Measurements from ENCODE around the gene OSBPL1A. TPM values are rescaled to one million over a fixed set of nuclear protein-coding genes. Genes with fewer than 3 reads are reported as not detected.

Gene OSBPL1A
- total RNA-seq: 10.8 and 13.9 TPM in 2 replicates

DNA sequence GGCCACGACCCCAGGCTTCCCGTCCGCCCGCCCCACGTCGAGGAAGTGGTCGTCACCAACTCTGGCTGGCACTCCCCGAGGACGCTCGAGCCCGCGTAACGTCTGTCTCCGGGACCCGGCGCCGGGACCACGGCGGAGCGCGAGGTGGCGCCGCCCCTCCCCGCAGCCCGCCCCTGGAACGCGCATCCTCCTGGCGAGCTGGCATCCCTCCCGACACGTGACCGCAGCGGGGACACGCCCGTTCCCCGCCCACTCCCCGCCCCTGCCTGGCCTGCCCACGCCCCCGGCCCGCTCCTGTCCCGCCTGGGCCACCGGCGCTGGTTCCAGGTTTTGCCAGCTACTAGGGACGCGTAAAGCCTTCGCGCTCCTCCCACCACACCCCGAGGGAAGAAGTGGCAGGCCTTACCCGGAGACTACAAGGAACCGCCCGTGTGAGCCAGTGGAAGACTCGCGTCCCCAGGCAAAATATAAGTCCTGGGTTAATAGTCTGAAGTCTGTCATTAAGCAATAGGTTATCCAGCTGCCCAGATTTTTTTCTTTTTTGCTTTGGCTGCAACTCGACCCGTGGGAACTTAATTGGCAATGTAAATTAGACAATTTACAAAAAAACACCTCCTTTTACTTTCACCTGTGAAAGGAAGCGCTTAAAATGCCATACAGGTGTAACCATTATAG is at the start of gene OSBPL1A:
Gene OSBPL1A, minus strand, starts transcription at position 131 of the 675 bp plus-strand sequence. CDS start 20,291 bp downstream, outside the sequence.
- peak; percentile 79 to 94 for DNase-seq (ENCODE audit: low read depth in 2 of 2)

DNA sequence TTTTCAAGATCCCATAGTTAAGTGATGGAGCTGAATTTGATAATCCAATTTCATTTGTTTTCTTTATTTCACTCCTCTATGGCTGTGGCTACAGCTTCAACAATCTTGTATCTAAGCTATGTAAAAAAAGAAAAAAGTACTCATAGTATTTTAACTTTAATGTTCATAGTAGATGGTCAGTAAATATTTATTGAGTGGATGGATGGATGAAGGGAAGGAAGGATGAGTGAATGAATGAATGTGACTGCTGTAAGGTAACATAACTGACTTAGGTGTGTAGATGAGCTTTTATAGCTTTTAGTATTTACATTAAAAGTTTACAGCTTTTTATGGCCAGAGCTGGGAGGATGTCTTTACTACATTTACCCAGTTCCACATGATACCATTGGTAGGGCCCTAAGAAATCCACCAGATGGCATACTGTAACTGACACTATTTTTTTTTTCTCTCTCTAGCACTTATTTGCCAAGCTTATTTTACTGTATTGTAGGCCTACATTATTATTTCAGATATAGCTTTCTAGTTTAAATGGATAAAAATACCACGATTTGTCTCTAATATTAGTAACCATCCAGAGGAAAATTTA is 49.4 kb upstream of the OSBPL1A start:
- DNase-seq (ENCODE audit: low read depth in 2 of 2): no peak

DNA sequence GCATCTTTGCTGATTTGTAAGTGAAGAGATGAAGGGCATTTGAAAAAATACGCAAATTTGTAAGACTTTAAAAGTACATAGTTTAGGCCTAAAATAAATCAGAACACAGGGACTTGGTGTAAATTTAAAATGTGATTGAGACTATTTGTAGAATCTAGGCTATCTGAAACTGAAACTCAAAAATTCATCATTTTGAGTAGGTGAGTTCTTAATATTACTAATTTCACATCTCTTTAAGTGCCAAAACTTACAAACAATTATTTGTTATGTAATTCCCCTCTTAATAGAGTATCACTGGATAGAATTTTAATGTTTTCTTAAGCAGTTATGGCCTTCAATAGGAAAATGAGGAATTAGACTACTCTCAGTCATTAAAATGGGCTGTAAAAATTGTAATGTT is 48.8 kb upstream of the OSBPL1A start:
- no peak for DNase-seq (ENCODE audit: low read depth in 2 of 2)

DNA sequence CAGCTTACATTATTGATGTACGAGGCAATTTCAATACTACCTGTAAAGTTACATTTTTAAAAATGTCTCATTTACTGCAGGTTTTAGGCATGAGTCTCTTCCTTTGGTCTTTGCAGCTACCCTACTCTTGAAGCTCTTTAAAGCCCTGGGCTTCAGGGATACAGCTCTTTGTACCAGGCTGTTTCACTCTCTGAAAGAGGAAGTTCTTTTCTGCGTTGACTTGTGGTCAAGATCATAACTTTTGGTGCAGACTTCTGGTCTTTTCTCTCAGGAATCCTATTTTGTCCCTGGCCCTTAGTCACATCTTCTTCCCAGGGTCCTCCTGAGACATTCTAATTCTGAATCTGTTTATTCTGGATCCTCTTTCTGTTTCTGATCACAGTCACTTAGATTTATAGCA is 46.2 kb upstream of the OSBPL1A start:
- DNase-seq (ENCODE audit: low read depth in 2 of 2): no peak

DNA sequence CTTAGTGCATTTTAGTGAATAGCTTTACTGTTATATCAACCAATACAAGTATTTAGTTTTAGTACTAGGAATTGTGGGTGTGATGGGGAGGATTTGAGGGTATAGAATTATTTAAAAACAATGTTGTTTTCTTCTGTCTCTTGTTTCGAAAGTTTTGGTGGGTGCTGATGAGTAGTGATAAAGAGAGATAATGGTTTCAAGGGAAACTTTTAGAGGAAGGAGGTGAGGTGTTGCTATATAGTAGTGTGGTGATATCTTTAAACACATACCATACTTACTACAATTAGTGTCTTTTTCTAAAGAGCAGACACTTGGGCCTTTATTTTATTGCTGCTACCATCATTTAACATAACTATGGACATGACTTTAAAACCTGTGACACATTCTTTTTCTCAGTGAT is 39.3 kb upstream of the OSBPL1A start:
- DNase-seq (ENCODE audit: low read depth in 2 of 2): no peak

DNA sequence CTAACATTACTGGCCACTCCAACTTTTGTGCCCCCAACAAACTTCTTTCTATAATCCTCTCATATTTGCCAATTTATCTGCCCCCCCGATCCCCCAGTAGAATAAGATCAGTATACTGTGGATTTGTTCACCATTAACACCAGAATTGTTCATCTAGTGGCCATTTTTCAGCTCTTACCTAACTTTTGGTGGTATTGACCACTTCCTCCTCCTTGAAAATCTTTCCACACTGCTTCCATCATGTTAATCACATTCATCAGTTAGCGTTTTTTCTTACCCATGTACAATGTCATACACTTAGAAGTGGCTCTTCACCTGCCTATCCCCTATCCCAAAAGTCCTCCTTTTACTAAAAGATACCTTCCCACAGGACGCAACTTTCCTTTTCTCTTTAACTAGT is 35.0 kb upstream of the OSBPL1A start:
- DNase-seq (ENCODE audit: low read depth in 2 of 2): no peak

DNA sequence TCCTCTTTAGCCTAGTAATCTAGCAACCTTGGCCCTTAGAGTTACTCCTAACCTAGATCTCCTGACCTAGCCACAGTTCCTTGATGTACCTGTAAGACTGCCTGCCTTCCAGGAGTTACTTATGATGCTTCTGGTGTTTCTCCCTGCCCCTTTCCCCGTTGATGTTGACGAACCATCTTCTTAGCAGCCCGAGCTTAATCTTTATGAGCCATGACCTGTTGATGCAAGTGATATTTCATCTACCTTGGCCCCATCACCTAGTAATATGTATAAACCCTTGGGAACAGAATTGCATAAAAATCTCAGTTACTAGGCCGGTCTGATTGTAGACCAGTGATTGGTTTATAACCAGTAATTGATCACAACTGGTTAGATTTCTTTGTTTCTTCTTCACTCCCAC is 31.6 kb upstream of the OSBPL1A start:
- DNase-seq (ENCODE audit: low read depth in 2 of 2): no peak

DNA sequence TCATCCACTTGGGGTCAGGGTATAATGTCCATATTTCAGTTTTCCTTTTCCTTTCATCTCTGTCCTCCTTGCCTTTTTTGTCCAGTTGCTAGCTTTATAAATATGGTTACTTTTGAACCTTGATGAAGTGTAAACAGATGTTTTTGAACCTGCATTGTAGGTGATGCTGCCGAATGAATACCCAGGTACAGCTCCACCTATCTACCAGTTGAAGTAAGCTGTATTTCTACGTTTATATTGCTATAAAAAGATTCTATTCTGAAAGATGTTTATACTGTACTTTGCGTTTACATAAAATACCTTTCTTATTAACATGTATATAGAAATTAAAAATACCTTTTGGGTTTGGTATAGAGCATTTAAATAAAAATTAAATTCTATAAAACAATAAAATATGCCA is 31.1 kb upstream of the OSBPL1A start:
- no peak for DNase-seq (ENCODE audit: low read depth in 2 of 2)

DNA sequence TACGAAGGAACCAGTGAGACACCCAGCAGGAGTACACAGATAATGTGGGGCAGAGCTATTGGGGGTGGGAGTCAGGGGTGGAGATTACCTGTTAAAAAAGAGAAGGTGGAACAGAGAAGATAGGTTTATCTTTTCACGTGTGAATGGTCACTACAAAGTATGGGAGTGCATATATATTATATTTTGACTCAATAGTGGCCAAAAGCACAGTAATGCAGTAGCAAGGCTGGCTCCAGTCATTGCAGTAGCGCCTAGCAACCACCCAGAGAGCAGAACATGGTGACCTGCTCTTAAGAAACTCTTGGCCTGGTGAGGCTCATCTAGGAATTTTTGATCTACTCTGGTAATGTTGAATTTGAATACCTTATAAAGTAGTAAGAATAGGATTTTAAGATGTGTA is 29.9 kb upstream of the OSBPL1A start:
- peak in 1 of 2 donors; percentile 10 for DNase-seq (ENCODE audit: low read depth in 2 of 2)

DNA sequence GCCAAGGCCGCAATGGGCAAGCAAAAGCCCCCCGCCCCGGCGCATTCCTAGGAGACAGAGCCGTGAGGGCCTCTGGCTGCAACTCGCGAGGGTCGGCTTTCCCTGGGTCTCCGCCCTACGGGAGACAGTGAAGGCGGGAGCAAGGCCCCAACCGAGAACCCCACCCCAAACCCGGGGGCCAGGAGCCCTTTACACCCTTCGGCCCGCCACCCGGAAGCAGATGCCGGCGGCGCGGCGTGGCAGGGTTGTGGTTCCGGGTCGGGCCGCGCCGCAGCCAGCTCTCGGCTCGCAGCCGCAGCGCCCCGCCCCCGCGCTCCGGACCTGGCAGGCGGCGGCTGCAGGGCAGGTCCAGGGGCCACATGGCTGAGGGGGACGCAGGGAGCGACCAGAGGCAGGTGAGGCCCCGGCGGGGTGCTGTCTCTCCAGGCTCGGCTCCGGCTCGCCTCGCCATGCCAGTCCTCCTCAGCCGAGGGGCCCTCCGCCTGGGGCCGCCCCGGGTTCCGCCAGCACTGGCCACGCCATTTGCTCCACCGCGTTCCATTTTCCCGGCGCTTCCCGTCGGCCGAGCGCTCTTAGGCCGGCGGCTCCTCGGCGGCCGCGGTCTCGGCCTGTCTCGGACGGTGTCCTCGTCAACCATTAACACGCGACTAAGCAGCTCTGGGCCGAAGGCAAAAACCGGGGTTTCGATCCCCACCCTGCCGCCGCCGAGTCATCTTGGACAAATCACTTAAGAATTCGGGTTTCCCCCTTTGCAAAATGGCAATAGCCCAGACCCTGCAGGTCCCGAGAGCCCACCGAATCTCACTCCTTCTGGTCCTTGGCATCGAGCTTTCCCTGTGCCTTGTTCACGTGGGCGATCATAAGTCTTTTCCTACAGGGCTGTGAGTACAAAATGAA is 29.0 kb upstream of the OSBPL1A start, which contains the start of gene IMPACT:
Gene IMPACT, plus strand, starts transcription at position 273 of the 897 bp plus-strand sequence. Its CDS starts 87 bp downstream, at position 360.
- peak; percentile 36 to 87 for DNase-seq (ENCODE audit: low read depth in 2 of 2)

DNA sequence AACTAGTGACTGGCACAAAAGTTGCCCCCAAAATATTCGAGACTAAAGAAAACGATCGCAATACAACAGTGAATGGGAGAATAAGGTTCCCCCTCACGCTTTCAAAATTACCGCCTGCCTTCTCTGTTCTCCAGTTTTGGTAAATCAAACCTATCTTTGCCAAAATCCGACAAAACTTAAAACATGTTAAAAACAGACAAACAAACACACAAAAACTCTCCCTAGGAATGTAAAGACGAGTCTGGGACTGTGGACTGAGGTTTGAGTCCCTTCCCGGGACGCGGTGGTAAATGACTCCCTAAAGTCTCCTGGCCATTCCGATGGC is 28.4 kb upstream of the OSBPL1A start:
- DNase-seq (ENCODE audit: low read depth in 2 of 2): no peak

DNA sequence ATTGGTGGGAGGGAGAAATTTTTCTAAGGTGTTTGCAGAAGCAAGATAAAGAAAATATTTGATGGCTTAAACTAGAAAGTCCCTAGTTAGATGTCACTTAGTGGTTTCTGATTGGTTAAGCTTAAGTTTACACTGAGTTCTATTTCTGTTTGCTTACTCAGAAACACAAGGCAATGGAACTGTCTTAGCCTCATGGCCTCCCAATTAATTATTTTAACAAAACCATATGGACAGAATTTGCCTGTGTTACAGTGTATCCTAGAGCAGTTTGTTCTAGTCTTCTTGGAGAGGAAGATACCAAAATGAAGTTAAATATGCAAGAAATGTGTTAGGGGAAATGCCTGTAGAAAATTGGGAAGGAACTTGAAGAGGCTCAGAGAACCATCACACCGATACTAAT is 24.2 kb upstream of the OSBPL1A start:
- no peak for DNase-seq (ENCODE audit: low read depth in 2 of 2)

DNA sequence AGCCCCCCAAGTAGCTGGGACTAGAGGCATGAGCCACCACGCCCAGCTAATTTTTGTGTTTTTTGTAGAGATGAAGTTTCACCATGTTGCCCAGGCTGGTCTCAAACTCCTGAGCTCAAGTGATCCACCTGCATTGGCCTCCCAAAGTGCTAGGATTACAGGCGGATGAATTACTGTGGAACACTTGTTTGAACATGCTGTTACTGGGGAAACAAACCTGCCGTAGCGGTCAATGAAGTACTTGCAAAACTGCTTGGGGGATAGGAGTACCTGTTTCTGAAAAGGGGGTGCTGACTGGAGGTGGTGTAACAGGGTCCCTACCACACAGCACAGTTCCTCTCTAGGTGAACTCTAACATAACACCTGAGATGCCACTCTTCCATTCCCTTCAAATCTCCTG is 22.9 kb upstream of the OSBPL1A start:
- no peak for DNase-seq (ENCODE audit: low read depth in 2 of 2)

DNA sequence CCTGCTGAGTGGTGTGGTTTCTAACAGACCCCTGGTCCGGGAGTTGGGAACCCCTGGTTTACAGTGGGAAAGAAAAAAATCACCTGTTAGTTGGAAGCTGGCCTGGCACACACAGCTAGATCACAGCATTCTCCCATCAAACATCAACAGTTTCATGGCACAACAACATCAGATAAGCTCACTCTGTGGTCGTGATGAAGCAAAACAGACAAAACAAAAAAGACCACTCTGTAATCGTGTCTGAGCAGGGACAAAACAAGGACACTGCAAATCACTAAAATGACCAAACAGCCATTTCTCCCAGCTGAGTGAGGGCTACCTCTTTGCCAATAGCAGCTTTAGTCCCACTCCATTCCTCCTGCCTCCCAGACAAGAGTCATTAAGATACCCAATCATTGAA is 19.9 kb upstream of the OSBPL1A start:
- DNase-seq (ENCODE audit: low read depth in 2 of 2): no peak

DNA sequence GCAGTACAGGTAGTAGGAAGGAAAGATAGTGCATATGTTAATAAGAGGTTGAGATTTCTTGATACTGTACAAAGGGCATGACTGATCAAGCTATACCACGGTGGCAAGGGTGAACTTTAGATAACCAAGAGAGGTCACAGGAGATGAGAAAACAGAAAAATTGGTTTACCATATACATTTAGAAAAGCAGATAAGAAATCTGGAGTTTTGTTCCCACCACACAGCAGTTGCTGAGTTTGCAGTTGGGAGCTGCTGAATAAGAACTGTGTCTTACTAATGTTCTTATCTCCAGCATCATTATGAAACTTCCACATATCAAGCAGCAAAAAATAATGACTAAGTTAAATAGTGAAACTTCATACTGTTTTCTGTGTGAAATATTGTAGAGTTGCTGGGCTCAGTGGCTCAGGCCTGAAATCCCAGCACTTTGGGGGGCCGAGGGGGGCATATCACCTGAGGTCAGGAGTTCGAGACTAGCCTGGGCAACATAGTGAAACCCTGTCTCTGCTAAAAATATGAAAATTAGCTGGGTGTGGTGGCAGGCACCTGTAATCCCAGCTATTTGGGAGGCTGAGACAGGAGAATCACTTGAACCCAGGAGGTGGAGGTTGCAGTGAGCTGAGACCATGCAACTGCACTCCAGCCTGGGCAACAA is 16.9 kb upstream of the OSBPL1A start:
- DNase-seq (ENCODE audit: low read depth in 2 of 2): no peak

DNA sequence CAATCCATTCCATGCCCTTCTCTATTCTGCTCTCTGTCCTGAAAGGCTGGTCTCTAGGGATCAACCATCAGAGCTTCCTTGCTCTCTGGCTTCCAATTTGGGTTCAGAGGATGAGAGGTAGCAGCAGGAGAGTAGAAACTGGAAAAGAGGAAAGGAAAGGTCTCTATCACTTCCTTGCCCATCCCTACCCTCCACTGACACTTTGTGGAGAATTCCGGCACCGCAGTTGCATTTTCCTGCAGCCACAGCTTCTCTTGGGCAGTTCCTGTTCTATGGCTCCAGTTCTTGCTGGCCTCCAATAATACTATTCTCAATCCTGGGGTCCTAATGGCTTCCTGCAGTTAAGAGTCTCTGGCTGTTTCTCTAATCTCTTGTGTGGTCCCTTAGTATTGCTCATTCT is 15.5 kb upstream of the OSBPL1A start:
- DNase-seq (ENCODE audit: low read depth in 2 of 2): no peak

DNA sequence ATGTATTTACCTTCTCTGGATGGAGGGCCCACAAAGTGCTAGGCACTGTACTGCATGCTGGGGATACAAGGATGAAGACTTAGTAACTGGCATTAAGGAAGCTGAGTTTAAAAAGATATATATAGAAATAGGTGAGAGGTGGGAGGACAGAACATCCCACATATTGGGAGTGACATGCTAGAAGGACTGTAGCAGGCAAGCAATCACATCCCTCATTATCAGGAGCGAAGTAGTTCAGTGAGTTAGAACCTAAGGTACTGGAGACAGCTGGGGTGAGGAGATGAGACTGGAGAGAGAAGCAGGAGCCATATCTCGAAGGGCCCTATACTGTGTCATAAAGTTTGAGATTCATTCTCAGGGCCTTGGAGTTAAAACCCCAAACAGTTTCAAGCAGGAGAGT is 10.9 kb upstream of the OSBPL1A start:
- DNase-seq (ENCODE audit: low read depth in 2 of 2): no peak

DNA sequence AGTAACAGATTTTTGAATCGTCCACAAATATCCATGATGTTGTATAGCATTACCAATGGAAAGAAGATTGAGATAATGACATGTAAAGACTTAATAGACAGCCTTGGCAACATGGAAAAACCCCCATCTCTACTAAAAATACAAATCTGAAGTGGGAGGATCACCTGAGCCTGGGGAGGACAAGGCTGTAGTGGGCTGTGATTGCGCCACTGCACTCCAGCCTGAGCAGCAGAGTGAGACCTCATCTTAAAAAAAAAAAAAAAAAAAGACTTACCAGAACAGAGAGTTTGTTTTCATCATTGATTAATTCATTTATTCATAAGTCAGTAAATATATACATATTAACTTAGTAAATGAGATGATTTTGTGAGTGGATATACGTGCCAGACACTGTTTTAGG is 7.0 kb upstream of the OSBPL1A start:
- no peak for DNase-seq (ENCODE audit: low read depth in 2 of 2)

DNA sequence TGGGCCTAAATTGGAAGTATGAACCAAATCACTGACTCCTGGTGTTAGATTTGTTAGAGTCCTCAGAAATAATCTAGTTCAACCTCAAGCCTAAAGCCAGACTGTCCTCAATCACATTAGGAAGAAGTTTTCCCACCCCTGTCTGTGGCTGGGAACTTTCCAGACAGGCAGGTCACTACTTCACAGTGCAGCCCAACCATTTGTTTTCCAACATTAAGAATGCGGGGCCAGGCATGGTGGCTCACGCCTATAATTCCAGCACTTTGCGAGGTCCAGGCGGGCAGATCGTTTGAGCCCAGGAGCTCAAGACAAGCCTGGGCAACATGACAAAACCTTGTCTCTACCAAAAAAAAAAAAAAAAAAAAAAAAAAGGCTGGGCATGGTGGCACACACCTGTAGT is 5.5 kb upstream of the OSBPL1A start:
- DNase-seq (ENCODE audit: low read depth in 2 of 2): no peak

DNA sequence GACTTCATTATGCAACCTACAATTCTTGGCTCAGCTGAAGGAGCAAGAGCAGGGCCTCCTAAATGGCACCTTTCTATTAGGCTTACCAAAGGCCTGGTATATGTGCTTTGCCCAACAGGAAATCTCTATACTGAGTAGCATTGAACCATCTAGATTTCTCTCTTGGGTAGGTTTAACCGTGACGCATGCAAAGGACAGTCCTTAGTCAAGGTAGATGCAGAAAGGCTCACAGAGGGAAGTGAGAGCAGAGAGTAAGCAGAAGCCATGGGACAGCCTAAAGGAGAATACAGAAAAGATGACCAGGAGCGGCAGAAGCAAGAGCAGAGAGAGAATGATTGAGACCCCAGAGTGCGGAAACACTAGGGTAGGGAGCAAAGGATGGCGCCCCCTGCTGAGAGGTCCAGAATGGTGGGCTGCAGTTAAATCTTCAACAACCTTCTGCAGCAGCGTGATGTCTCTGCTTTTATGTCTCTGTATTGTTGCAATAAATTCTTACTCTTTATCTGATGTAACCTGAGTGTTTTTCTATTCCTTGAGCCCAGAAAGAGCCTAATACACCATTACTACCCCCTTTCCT is 4.7 kb upstream of the OSBPL1A start:
- DNase-seq (ENCODE audit: low read depth in 2 of 2): no peak

DNA sequence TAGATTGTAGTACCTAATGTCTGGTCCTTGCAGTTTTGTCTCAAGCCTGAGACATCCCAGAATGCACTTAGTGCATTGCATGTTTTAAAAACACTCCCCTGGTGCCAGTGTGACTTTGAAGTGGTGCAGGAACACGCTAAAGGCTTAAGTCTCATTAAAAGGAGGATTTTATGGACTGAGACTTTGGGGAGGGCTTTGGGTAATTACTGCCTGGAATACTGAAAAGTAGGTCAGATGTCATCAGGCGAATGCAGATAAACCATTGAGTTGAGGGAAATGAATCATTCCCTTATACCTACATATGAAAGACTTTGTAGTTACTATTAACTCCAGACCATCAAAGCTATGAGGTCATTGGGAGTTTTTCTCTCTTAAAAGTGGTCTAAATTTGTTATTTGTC is 3.0 kb upstream of the OSBPL1A start:
- DNase-seq (ENCODE audit: low read depth in 2 of 2): peak in 1 of 2 donors; percentile 28

DNA sequence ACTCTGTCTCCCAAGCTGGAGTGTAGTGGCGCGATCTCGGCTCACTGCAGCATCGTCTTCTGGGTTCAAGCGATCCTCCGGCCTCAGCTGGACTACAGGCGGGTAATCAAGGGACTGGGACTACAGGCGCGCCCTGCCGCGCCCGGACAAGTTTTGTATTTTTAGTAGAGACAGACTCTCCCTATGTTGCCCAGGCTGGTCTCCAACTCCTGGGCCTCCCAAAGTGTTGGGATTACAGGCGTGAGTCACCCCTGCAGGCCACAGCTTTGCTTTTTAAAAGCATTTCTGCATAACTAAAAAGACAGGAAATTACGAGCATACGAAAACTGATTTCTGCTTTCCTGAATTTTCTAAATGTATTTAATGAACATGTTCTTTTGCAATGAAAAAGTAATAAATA is 916 bp upstream of the OSBPL1A start:
- DNase-seq (ENCODE audit: low read depth in 2 of 2): no peak

Measured in dermis microvascular lymphatic vessel endothelial cell (primary cell).